Measurements from ENCODE around the gene CCM2. TPM values are rescaled to one million over a fixed set of nuclear protein-coding genes. Genes with fewer than 3 reads are reported as not detected.

The CCM2 gene
- total RNA-seq, 2 experiments from 2014 or later: 58.9 to 89.1 TPM

- CTCF ChIA-PET (ENCODE audit: unreplicated experiment): no interaction called here
- H4K20me1 ChIP-seq (ENCODE audit: insufficient read depth, low read length): 0 out of 2 replicates have a peak, but pooled peaks cover 7% of the 10 kb centered on the region
- H3K9me3 ChIP-seq (ENCODE audit: low read length): no peaks in the 10 kb centered on the region
- no peak overlapping the region for H3K4me3 ChIP-seq (ENCODE audit: low read depth, low read length, poor library complexity, severe bottlenecking)
- H3K4me2 ChIP-seq (ENCODE audit: low read length): no peak overlapping the region
- H3K27ac ChIP-seq (ENCODE audit: low read depth, low read length, poor library complexity, severe bottlenecking): no peak overlapping the region
- BruUV-seq (replicated peaks): no TSS peak
- TF ChIP-seq EZH2phosphoT487 (IDR thresholded peaks at IDR 0.05; ENCODE audit: borderline replicate concordance, low read depth, low read length) (no peak), CTCF (conservative IDR thresholded peaks at IDR 0.05; ENCODE audit: low read length) (no peak)
- no peaks in the 10 kb centered on the region for H3K4me1 ChIP-seq (ENCODE audit: insufficient read depth, low read length, poor library complexity, severe bottlenecking)
- POLR2A ChIA-PET: no interaction called here
- intact Hi-C loops (cut with micrococcal nuclease; ENCODE audit: unreplicated experiment): no loop called here
- no peak overlapping the region for H2AFZ ChIP-seq (ENCODE audit: low read length)
- peaks cover 88% of the 10 kb centered on the region for H3K36me3 ChIP-seq (ENCODE audit: insufficient read depth, low read length)
- H3K79me2 ChIP-seq (ENCODE audit: insufficient read depth, low read depth, low read length): no peaks in the 10 kb centered on the region
- no peak for DNase-seq (ENCODE audit: low spot score)
- H3K9me2 ChIP-seq (ENCODE audit: insufficient read depth, low read length): no peaks in the 10 kb centered on the region
These were observed 100.9 kb downstream of the CCM2 start for GRCh38 chr7:45100761-45101480.

- Histone ChIP-seq H3K9me3 (ENCODE audit: low read length) (no peaks in the 10 kb centered on the region), H3K27ac (ENCODE audit: low read depth, low read length, poor library complexity, severe bottlenecking) (no peak overlapping the region), H3K9me2 (ENCODE audit: insufficient read depth, low read length) (no peaks in the 10 kb centered on the region), H3K4me3 (ENCODE audit: low read depth, low read length, poor library complexity, severe bottlenecking) (no peak overlapping the region), H3K36me3 (ENCODE audit: insufficient read depth, low read length) (peaks cover 96% of the 10 kb centered on the region), H4K20me1 (ENCODE audit: insufficient read depth, low read length) (0 out of 2 replicates have a peak, but pooled peaks cover 7% of the 10 kb centered on the region), H3K79me2 (ENCODE audit: insufficient read depth, low read depth, low read length) (peaks cover 7% of the 10 kb centered on the region; the same call in 1 of the 2 replicates), H3K4me2 (ENCODE audit: low read length) (no peak overlapping the region), H2AFZ (ENCODE audit: low read length) (no peak overlapping the region), H3K4me1 (ENCODE audit: insufficient read depth, low read length, poor library complexity, severe bottlenecking) (no peaks in the 10 kb centered on the region)
- intact Hi-C loops (cut with micrococcal nuclease; ENCODE audit: unreplicated experiment): no loop called here
- no peak for DNase-seq (ENCODE audit: low spot score)
- no TSS peak for BruUV-seq (replicated peaks)
- ChIA-PET POLR2A (interaction anchor here (0.6 kb wide), 1 partner anchor 88 kb away, joined by 3 read pairs; no protein-coding TSS in a partner anchor), CTCF (ENCODE audit: unreplicated experiment) (no interaction called here)
- no peak for TF ChIP-seq EZH2phosphoT487 (IDR thresholded peaks at IDR 0.05; ENCODE audit: borderline replicate concordance, low read depth, low read length)
- no peak for TF ChIP-seq CTCF (conservative IDR thresholded peaks at IDR 0.05; ENCODE audit: low read length)
These were observed 101.7 kb downstream of the CCM2 start for GRCh38 chr7:45101748-45102147.
